Measurements from ENCODE around the gene LRIG1.

GRCh38 chr3:66404197-66404596 is 96.6 kb downstream of the LRIG1 start:
- TF ChIP-seq POLR2AphosphoS5 (IDR thresholded peaks at IDR 0.05; ENCODE audit: low read depth, low read length) (no peak), SIN3A (IDR thresholded peaks at IDR 0.05; ENCODE audit: borderline replicate concordance, insufficient read depth, low read length) (no peak), TAF1 (IDR thresholded peaks at IDR 0.05; ENCODE audit: borderline replicate concordance, insufficient read depth, low read length) (no peak)

All from PFSK-1 (cell line).